ENCODE results near the gene C12orf42.
"Not testable (repeated sequence)": the region's sequence is repeated elsewhere in the genome, so short reads cannot be mapped to it uniquely, and the experiment has no call there.

The C12orf42 gene

DNA sequence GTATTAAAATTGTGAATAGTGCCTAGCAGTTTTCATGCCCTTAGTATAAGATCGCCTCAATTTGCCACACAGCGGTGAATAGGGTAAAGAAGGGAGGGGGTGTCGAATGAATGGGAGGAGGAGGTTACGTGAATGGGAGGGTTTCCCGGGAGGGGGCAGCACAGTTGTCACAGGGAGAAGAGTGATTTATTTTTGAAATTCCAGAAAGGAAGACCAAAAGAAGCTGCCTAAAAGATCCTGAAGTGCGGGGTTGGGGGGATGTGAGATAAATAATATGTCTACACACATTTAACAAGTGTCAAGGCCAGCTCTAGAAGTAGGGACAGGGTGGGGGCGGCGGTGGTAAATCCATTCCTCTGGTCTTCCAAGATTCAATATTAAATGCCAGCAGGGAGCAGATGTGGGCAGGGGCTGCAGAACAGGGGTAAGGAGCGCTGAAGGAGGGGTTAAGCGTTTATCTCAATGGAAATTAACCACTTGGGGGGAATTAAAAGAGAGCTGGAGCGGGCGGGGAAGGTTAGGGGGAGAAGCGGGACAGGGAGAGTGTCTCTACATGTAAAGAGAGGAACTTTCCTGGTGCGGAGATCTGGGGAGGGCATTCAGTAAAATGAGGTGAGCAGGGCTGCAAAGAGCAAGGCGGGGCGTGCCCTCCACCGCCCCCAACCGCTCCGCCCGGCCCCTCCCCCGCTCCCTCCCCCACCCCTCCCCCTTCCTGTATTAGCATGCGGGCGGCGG, 867 bp downstream of the C12orf42 start:
- DNase-seq: peak; percentile 24

GRCh38 chr12:103494051-103494733, 1.6 kb downstream of the C12orf42 start:
- no peak for DNase-seq

GRCh38 chr12:103493199-103493598, 2.6 kb downstream of the C12orf42 start:
- no peak for DNase-seq

- DNase-seq: no peak
These were observed 13.4 kb downstream of the C12orf42 start for GRCh38 chr12:103482365-103482764.

- no peak for DNase-seq
These were observed 20.7 kb downstream of the C12orf42 start for GRCh38 chr12:103475073-103475472.

DNA sequence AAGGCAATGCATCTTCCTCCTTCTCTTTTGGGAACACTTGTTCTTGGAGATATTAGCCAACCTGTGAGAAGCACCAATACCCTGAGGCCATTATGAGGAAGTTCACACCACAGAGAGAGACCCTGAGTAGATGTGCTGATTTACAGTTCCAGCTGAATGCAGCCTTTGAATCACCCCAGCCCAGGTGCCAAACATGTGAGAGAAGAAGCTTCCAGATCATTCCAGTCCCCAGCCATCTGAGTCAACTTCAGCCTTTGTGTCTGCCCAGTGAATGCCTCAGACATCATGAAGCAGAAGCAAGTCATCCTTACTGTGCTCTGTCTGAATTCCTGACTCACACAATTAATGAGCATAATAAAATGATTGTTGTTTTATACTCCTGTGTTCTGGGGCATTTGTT, 25.1 kb downstream of the C12orf42 start:
- DNase-seq: no peak

GRCh38 chr12:103469719-103470118, 26.0 kb downstream of the C12orf42 start:
- no peak for DNase-seq

DNA sequence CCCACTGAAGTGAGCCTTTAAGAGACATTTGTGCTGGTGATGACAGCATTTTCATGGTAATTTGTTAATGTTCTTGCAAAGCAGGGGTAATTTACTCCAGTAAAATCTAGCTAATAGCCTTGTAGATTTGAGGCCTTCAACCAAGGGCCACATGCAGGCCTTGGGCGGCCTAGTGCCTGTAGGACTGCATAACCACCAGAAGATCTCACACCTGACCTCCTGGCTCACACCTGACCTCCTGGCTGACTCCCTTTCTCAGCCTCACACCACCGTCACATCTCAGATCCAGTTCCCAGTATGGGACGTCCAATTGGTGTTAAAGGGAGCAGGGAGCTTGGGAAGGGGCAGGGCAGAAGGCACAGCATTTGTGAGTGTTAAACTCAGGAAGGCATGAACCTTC, 26.9 kb downstream of the C12orf42 start:
- DNase-seq: no peak

DNA sequence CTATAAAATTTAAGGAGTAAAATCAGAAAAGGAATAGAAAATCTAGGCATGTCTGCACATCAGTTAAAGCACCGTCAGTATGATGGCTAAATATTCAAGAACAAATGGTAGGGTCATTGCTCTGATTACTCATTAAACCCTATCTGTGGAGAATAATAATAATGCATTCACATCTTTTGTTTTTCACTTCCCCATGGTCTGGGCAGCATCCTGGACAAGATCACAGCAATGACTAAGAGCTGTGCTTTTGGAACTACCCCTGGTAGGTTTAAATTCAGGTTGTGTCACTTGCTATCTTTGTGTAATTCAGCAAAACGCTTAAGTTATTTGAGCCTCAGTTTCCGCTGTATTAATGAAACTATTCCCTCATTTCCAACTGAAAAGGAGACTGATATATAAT, 33.1 kb downstream of the C12orf42 start:
- DNase-seq: no peak

GRCh38 chr12:103457471-103457870, 38.3 kb downstream of the C12orf42 start:
- no peak for DNase-seq

- DNase-seq: no peak
These were observed 39.8 kb downstream of the C12orf42 start for GRCh38 chr12:103456006-103456405.

- DNase-seq: no peak
These were observed 40.6 kb downstream of the C12orf42 start for GRCh38 chr12:103455020-103455763.

- DNase-seq: no peak
These were observed 50.8 kb downstream of the C12orf42 start for GRCh38 chr12:103444983-103445382.

GRCh38 chr12:103442822-103443221, 52.9 kb downstream of the C12orf42 start:
- DNase-seq: no peak

GRCh38 chr12:103442182-103442555, 53.6 kb downstream of the C12orf42 start:
- DNase-seq: no peak

DNA sequence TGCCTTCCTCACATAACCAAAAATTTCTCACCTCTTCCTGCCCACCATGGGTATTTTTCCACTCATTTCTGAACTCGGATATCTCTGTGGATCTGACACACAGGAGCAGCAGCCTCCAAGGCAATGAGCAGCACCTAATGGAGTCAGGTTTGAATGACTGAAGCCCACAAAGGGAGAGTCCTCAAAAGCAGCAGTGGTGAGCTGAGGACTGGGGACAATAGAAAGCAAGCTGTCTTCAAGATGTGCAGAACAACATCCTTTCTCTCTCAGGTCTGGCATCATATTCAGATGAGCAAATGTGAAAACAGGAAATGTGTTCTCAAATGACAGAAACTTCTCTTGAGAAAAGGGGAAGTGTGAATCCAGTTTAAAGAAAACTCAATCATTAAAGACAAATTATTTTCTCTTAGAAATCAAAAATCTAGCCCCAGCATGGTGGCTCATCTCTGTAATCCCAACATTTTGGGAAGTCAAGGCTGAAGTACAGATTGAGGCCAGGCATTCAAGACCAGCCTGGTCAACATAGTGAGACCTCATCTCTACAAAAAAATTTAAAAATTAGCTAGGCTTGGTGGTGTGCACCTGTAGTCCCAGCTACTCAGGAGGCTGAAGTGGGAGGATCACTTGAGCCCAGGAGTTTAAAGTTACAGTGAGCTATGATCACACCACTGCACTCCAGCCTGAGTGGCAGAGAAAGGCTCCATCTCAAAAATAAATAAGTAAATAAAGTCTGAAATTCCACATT, 54.2 kb downstream of the C12orf42 start:
- DNase-seq: no peak

DNA sequence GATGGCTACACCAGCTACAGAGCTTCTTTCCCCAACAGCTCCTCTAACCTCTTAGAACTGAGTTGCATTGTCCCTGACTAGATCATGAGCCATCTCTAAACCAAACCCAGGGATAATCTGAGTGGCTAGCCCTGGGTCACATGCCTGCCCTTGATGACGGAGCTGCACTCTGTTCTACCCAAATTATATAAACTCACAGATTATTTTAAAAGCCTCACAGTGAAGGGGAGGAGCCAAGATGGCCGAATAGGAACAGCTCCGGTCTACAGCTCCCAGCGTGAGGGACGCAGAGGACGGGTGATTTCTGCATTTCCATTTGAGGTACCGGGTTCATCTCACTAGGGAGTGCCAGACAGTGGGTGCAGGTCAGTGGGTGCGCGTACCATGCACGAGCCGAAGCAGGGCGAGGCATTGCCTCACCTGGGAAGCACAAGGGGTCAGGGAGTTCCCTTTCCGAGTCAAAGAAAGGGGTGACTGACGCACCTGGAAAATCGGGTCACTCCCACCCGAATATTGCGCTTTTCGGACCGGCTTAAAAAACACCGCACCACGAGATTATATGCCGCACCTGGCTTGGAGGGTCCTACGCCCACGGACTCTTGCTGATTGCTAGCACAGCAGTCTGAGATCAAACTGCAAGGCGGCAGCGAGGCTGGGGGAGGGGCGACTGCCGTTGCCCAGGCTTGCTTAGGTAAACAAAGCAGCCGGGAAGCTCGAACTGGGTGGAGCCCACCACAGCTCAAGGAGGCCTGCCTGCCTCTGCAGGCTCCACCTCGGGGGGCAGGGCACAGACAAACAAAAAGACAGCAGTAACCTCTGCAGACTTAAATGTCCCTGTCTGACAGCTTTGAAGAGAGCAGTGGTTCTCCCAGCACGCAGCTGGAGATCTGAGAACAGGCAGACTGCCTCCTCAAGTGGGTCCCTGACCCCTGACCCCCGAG, 61.3 kb downstream of the C12orf42 start:
- not testable (repeated sequence) for DNase-seq

GRCh38 chr12:103431950-103432349, 63.8 kb downstream of the C12orf42 start:
- no peak for DNase-seq

GRCh38 chr12:103431387-103431786, 64.4 kb downstream of the C12orf42 start:
- DNase-seq: no peak

- DNase-seq: not testable (repeated sequence)
These were observed 70.1 kb downstream of the C12orf42 start for GRCh38 chr12:103425674-103426073.

DNA sequence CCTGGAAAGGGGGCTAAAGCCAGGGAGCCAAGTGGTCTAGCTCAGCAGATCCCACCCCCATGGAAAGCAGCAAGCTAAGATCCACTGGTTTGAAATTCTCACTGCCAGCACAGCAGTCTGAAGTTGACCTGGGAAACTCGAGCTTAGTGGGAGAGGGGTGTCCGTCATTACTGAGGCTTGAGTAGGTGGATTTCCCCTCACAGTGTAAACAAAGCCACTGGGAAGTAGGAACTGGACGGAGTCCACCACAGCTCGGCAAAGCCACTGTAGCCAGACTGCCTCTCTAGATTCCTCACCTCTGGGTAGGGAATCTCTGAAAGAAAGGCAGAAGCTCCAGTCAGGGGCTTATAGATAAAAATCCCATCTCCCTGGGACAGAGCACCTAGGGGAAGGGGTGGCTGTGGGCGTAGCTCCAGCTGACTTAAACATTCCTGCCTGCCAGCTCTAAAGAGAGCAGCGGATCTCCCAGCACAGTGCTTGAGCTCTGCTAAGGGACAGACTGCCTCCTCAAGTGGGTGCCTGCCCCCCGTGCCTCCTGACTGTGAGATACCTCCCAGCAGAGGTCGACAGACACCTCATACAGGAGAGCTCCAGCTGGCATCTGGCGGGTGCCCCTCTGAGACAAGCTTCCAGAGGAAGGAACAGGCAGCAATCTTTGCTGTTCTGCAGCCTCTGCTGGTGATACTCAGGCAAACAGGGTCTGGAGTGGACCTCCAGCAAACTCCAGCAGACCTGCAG, 70.8 kb downstream of the C12orf42 start:
- not testable (repeated sequence) for DNase-seq
